ENCODE data around the gene NCAM2.
A peak's percentile ranks its signal among the peaks of the same experiment; 100 is the strongest.

Gene NCAM2

DNA sequence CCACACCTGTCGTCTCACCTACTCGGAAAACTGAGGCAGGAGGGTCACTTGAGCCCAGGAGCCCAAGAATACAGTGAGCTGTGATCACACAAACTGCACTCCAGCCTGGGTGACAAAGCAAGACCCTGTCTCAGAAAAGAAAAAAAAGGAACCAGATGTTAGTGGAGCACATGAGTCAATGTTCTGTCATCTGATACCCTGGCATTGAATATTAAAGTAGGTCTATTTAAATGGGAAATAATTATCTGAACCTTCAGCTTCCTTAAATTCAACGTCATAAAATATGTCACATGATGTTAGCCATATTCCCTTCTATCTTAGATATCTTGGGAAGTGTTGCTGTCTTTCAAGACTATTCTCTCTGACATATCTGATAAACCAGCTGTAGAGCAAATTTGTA is 47.3 kb downstream of the NCAM2 start:
- Histone ChIP-seq H3K27me3 (ENCODE audit: insufficient read depth, poor library complexity, severe bottlenecking) (no peaks in the 10 kb centered on the region), H3K27ac (replicated peaks) (no peak overlapping the region), H3K4me3 (replicated peaks; ENCODE audit: insufficient read depth, low read length) (no peak overlapping the region)
- DNase-seq (ENCODE audit: low read depth in 1 of 2, low spot score in 1 of 2): no peak
- TF ChIP-seq, protein P1, sequence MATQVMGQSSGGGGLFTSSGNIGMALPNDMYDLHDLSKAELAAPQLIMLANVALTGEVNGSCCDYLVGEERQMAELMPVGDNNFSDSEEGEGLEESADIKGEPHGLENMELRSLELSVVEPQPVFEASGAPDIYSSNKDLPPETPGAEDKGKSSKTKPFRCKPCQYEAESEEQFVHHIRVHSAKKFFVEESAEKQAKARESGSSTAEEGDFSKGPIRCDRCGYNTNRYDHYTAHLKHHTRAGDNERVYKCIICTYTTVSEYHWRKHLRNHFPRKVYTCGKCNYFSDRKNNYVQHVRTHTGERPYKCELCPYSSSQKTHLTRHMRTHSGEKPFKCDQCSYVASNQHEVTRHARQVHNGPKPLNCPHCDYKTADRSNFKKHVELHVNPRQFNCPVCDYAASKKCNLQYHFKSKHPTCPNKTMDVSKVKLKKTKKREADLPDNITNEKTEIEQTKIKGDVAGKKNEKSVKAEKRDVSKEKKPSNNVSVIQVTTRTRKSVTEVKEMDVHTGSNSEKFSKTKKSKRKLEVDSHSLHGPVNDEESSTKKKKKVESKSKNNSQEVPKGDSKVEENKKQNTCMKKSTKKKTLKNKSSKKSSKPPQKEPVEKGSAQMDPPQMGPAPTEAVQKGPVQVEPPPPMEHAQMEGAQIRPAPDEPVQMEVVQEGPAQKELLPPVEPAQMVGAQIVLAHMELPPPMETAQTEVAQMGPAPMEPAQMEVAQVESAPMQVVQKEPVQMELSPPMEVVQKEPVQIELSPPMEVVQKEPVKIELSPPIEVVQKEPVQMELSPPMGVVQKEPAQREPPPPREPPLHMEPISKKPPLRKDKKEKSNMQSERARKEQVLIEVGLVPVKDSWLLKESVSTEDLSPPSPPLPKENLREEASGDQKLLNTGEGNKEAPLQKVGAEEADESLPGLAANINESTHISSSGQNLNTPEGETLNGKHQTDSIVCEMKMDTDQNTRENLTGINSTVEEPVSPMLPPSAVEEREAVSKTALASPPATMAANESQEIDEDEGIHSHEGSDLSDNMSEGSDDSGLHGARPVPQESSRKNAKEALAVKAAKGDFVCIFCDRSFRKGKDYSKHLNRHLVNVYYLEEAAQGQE (IDR thresholded peaks at IDR 0.05; ENCODE audit: insufficient replicate concordance, low read depth): no peak
- TF ChIP-seq POLR2AphosphoS5 (IDR thresholded peaks at IDR 0.05; ENCODE audit: low read depth): no peak
- TF ChIP-seq GABPA (IDR thresholded peaks at IDR 0.05; ENCODE audit: low read depth): no peak
- TF ChIP-seq, protein P2, sequence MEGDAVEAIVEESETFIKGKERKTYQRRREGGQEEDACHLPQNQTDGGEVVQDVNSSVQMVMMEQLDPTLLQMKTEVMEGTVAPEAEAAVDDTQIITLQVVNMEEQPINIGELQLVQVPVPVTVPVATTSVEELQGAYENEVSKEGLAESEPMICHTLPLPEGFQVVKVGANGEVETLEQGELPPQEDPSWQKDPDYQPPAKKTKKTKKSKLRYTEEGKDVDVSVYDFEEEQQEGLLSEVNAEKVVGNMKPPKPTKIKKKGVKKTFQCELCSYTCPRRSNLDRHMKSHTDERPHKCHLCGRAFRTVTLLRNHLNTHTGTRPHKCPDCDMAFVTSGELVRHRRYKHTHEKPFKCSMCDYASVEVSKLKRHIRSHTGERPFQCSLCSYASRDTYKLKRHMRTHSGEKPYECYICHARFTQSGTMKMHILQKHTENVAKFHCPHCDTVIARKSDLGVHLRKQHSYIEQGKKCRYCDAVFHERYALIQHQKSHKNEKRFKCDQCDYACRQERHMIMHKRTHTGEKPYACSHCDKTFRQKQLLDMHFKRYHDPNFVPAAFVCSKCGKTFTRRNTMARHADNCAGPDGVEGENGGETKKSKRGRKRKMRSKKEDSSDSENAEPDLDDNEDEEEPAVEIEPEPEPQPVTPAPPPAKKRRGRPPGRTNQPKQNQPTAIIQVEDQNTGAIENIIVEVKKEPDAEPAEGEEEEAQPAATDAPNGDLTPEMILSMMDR (IDR thresholded peaks at IDR 0.05; ENCODE audit: insufficient read depth, low read length): no peak
- no peak for TF ChIP-seq SPI1 (IDR thresholded peaks at IDR 0.05; ENCODE audit: borderline replicate concordance, low read depth)

DNA sequence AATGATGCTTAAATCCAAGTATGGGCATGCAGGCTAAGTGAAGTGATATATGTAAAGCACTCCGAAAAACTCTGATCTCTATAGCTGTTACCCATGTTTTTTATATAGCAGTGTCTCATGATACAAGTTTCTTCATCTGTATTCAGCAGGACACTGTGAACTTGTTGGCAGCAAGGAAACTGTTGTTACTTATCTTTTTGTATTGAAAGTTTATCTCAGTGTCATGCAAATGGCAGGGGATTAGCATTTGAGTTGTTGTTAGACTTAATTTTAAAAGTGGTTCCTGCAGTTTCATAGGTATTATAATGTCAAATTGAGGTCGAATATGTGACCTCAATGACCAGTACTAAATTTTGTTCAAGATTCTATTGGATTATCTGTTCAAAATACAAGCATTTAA is 47.9 kb downstream of the NCAM2 start:
- Histone ChIP-seq H3K4me3 (replicated peaks; ENCODE audit: insufficient read depth, low read length) (no peak overlapping the region), H3K27ac (replicated peaks) (no peak overlapping the region), H3K27me3 (ENCODE audit: insufficient read depth, poor library complexity, severe bottlenecking) (no peaks in the 10 kb centered on the region)
- TF ChIP-seq GABPA (IDR thresholded peaks at IDR 0.05; ENCODE audit: low read depth): no peak
- no peak for TF ChIP-seq POLR2AphosphoS5 (IDR thresholded peaks at IDR 0.05; ENCODE audit: low read depth)
- TF ChIP-seq, protein P2 (IDR thresholded peaks at IDR 0.05; ENCODE audit: insufficient read depth, low read length): no peak
- TF ChIP-seq, protein P1 (IDR thresholded peaks at IDR 0.05; ENCODE audit: insufficient replicate concordance, low read depth): no peak
- no peak for TF ChIP-seq SPI1 (IDR thresholded peaks at IDR 0.05; ENCODE audit: borderline replicate concordance, low read depth)
- DNase-seq (ENCODE audit: low read depth in 1 of 2, low spot score in 1 of 2): no peak

DNA sequence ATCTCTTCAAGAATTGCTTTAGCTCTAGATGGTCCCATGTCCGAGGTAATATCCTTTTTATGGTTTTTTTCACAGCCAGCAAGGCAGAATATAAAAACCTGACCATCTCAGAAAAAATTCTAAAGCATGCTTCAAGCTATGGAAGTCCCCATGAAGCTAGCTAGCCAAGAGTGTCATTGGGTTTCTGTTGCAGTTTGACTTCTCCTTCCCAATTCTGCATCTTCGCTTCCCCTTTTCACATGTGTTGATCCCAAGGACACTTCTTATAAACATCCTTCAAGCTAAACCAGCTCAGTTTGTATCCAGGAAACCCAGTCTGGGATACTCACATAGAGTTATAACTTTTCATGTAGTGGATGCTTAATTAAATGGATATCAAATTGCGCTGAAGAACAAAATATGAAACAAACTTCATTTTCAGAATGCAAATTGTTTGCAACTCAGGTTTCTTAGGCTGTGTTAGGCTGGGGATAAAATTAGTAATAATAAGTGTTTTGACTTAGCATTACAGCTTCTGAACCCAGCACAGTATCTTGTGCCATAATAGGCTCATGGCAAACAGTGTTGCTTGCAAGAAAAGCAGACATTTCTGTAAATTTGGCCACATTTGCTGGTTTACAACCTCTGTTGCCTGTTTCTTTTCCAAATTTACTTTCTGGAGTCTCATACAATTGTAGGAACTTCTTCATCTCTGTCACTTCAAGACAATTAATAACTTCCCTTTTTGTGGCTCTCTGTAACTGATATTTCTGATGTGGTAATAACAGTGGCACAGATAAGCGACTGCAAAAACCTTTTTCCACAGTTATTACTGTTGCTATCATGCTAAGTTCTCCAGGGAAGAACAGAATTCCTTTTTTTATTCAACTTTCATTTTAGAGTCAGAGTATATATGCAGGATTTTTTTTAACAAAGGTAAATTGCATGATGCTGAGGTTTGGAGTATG is 53.2 kb downstream of the NCAM2 start:
- TF ChIP-seq POLR2AphosphoS5 (IDR thresholded peaks at IDR 0.05; ENCODE audit: low read depth): no peak
- peak; percentile 88 for TF ChIP-seq SPI1 (IDR thresholded peaks at IDR 0.05; ENCODE audit: borderline replicate concordance, low read depth)
- H3K27ac ChIP-seq (replicated peaks): peak overlapping the region; percentile 88
- peak; percentile 50 to 60 for DNase-seq (ENCODE audit: low read depth in 1 of 2, low spot score in 1 of 2)
- no peaks in the 10 kb centered on the region for H3K27me3 ChIP-seq (ENCODE audit: insufficient read depth, poor library complexity, severe bottlenecking)
- peak overlapping the region; percentile 21 for H3K4me3 ChIP-seq (replicated peaks; ENCODE audit: insufficient read depth, low read length)

DNA sequence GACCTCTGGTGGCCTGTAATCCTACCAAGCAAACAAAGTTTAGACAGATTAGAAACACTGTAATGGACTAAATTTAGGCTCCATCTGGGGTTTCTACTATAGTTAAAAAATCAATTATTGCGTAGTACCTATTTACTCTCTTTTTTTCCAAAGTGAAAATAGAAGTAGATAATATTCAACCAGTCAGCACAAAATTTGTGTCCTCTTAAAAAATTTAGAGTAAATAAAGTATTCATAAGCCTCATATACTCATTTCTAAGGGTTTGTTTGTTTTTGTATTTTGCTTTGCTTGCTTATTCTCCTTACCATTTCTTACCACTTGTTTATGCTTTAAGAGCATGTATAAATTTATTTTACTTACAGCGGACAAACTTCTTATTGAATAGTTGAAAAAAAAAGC is 54.5 kb downstream of the NCAM2 start:
- no peak for TF ChIP-seq SPI1 (IDR thresholded peaks at IDR 0.05; ENCODE audit: borderline replicate concordance, low read depth)
- TF ChIP-seq, protein P1 (IDR thresholded peaks at IDR 0.05; ENCODE audit: insufficient replicate concordance, low read depth): no peak
- no peak overlapping the region for H3K4me3 ChIP-seq (replicated peaks; ENCODE audit: insufficient read depth, low read length)
- no peak for DNase-seq (ENCODE audit: low read depth in 1 of 2, low spot score in 1 of 2)
- H3K27me3 ChIP-seq (ENCODE audit: insufficient read depth, poor library complexity, severe bottlenecking): no peaks in the 10 kb centered on the region
- peak overlapping the region; percentile 88 for H3K27ac ChIP-seq (replicated peaks)

All from HL-60 (cell line).